ENCODE results near the gene NRCAM. TPM values are rescaled to one million over a fixed set of nuclear protein-coding genes. Genes with fewer than 3 reads are reported as not detected.

NRCAM gene
- total RNA-seq, 1 donor from 2014 or later: 7.9 TPM

- intact Hi-C loops (cut with DNase I): no loop called here
- TF ChIP-seq CTCF (IDR thresholded peaks at IDR 0.05) (no peak), POLR2A (IDR thresholded peaks at IDR 0.05) (no peak), POLR2AphosphoS5 (IDR thresholded peaks at IDR 0.05; ENCODE audit: insufficient read depth in 1 of 2, low read depth in 1 of 2) (no peak)
- Histone ChIP-seq H3K36me3 (no peaks in the 10 kb centered on the region), H3K9me3 (no peaks in the 10 kb centered on the region), H3K27me3 (no peaks in the 10 kb centered on the region), H3K4me1 (no peaks in the 10 kb centered on the region), H3K27ac (no peak overlapping the region), H3K4me3 (no peak overlapping the region)
- DNase-seq (ENCODE audit: extremely low spot score in 2 of 2): no peak
Measured at GRCh38 chr7:108137993-108138392, 318.2 kb downstream of the NRCAM start.

- H3K4me3 ChIP-seq: no peak overlapping the region
- H3K27ac ChIP-seq: no peak overlapping the region
- H3K27me3 ChIP-seq: no peaks in the 10 kb centered on the region
- no peak for DNase-seq (ENCODE audit: extremely low spot score in 2 of 2)
- intact Hi-C loops (cut with DNase I): no loop called here
- no peaks in the 10 kb centered on the region for H3K36me3 ChIP-seq
- H3K9me3 ChIP-seq: no peaks in the 10 kb centered on the region
- H3K4me1 ChIP-seq: no peaks in the 10 kb centered on the region
- TF ChIP-seq CTCF (IDR thresholded peaks at IDR 0.05) (no peak), POLR2AphosphoS5 (IDR thresholded peaks at IDR 0.05; ENCODE audit: insufficient read depth in 1 of 2, low read depth in 1 of 2) (no peak), POLR2A (IDR thresholded peaks at IDR 0.05) (no peak)
Measured at GRCh38 chr7:108137040-108137439, 319.2 kb downstream of the NRCAM start.

- Histone ChIP-seq H3K4me3 (no peak overlapping the region), H3K9me3 (no peaks in the 10 kb centered on the region), H3K36me3 (no peaks in the 10 kb centered on the region), H3K27me3 (no peaks in the 10 kb centered on the region), H3K27ac (no peak overlapping the region), H3K4me1 (no peaks in the 10 kb centered on the region)
- DNase-seq (ENCODE audit: extremely low spot score in 2 of 2): no peak
- intact Hi-C loops (cut with DNase I): no loop called here
- TF ChIP-seq POLR2AphosphoS5 (IDR thresholded peaks at IDR 0.05; ENCODE audit: insufficient read depth in 1 of 2, low read depth in 1 of 2) (no peak), CTCF (IDR thresholded peaks at IDR 0.05) (no peak), POLR2A (IDR thresholded peaks at IDR 0.05) (no peak)
Measured at GRCh38 chr7:108136191-108136688, 320.0 kb downstream of the NRCAM start.

GRCh38 chr7:108135446-108136190, 320.6 kb downstream of the NRCAM start:
- no peaks in the 10 kb centered on the region for H3K4me1 ChIP-seq
- no peaks in the 10 kb centered on the region for H3K27me3 ChIP-seq
- H3K4me3 ChIP-seq: no peak overlapping the region
- TF ChIP-seq POLR2A (IDR thresholded peaks at IDR 0.05) (no peak), CTCF (IDR thresholded peaks at IDR 0.05) (no peak), POLR2AphosphoS5 (IDR thresholded peaks at IDR 0.05; ENCODE audit: insufficient read depth in 1 of 2, low read depth in 1 of 2) (no peak)
- intact Hi-C loops (cut with DNase I): no loop called here
- no peak for DNase-seq (ENCODE audit: extremely low spot score in 2 of 2)
- no peak overlapping the region for H3K27ac ChIP-seq
- no peaks in the 10 kb centered on the region for H3K9me3 ChIP-seq
- no peaks in the 10 kb centered on the region for H3K36me3 ChIP-seq

GRCh38 chr7:108134486-108134885, 321.8 kb downstream of the NRCAM start:
- Histone ChIP-seq H3K9me3 (no peaks in the 10 kb centered on the region), H3K4me1 (no peaks in the 10 kb centered on the region), H3K27ac (no peak overlapping the region), H3K27me3 (no peaks in the 10 kb centered on the region), H3K36me3 (no peaks in the 10 kb centered on the region), H3K4me3 (no peak overlapping the region)
- no peak for DNase-seq (ENCODE audit: extremely low spot score in 2 of 2)
- intact Hi-C loops (cut with DNase I): no loop called here
- no peak for TF ChIP-seq POLR2AphosphoS5 (IDR thresholded peaks at IDR 0.05; ENCODE audit: insufficient read depth in 1 of 2, low read depth in 1 of 2)

All from vagina (tissue), 2 donors.